BLaER1 treated with 17β-estradiol and CSF1 and Interleukin-3, amounts not matched to agents 10 nM and 100 nM (cell line): ENCODE measurements around the gene TMPRSS3.
A peak's percentile ranks its signal among the peaks of the same experiment; 100 is the strongest.

Experiments used
- H3K27ac ChIP-seq, 11 experiments: shearing (Covaris generic); formaldehyde crosslinking; 2 replicates each; pipeline ENCODE4 v1.8.1; 2022
- H3K27me3 ChIP-seq, 11 experiments: shearing (Covaris generic); formaldehyde crosslinking; 2 replicates each; pipeline ENCODE4 v1.8.1; 2022
- H3K36me3 ChIP-seq, 11 experiments: shearing (Covaris generic); formaldehyde crosslinking; 2 replicates each; pipeline ENCODE4 v1.8.1; 2022
- H3K4me1 ChIP-seq, 10 experiments: shearing (Covaris generic); formaldehyde crosslinking; 2 replicates each; pipeline ENCODE4 v1.8.1; 2022
- H3K4me2 ChIP-seq, 11 experiments: shearing (Covaris generic); formaldehyde crosslinking; 2 replicates each; pipeline ENCODE4 v1.8.1; 2022
- H3K4me3 ChIP-seq, 10 experiments: shearing (Covaris generic); formaldehyde crosslinking; 2 replicates each; pipeline ENCODE4 v1.8.1; 2022
- H3K9ac ChIP-seq, 11 experiments: shearing (Covaris generic); formaldehyde crosslinking; 2 replicates each; pipeline ENCODE4 v1.8.1; 2022
- H3K9me3 ChIP-seq, 11 experiments: shearing (Covaris generic); formaldehyde crosslinking; replicated peaks in 1 of 11; 2 replicates each; pipeline ENCODE4 v1.8.1; 2022
- H4K20me1 ChIP-seq, 11 experiments: shearing (Covaris generic); formaldehyde crosslinking; 2 replicates each; pipeline ENCODE4 v1.8.1; 2022
- Cebpa-rat ChIP-seq, 11 experiments: shearing (Covaris generic); IDR thresholded peaks; 2 replicates each; pipeline ENCODE4 v1.8.1; 2022

Gene TMPRSS3

DNA sequence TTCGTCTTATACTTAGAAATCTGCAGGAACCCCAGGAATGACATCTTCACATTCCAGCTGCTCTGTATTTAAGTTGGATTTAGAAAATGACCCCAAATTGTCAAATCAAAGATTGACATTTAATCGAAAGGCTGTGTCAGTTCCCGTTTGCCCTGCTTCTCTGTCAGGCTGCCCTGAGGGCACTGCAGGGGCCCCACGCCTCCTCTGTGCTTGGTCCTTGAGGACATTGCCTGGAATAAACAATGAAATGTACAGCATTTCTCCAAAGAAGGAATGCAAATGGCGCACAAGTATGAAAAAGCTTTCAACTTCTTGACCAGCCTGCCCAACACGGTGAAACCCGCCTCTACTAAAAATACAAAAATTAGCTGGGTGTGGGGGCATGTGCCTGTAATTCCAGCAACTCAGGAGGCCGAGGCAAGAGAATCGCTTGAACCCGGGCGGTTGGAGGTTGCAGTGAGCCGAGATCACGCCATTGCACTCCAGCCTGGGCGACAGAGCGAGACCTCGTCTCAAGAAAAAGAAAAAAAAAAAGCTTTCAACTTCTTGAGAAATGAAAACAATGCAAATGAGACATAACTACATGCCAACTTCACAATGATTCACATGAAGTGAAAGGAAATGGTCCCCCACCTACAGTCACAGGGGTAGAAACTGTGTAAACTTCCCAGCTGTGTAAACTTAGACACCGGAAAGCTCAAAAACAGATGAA lies 3.0 kb downstream of the TMPRSS3 start:
- Histone ChIP-seq H3K4me3 (no peak overlapping the region), H4K20me1 (no peaks in the 10 kb centered on the region), H3K27me3 (peaks cover 0 to 19% (median 0%) of the 10 kb centered on the region in 11 experiments; a peak in 4 of 22 replicates), H3K27ac (peak overlapping the region in 5 of 11 experiments; percentile 12 to 37 (median 24); a peak in 5 of 22 replicates), H3K4me2 (peak overlapping the region; percentile 56 to 86 (median 69)), H3K9me3 (no peaks in the 10 kb centered on the region), H3K4me1 (peaks cover 52 to 97% (median 78%) of the 10 kb centered on the region in 10 experiments), H3K36me3 (peaks cover 0 to 8% (median 0%) of the 10 kb centered on the region in 11 experiments; a peak in 1 of 22 replicates), H3K9ac (no peak overlapping the region; a peak in 1 of 22 replicates)
- no peak for TF ChIP-seq Cebpa-rat (IDR thresholded peaks at IDR 0.05)

DNA sequence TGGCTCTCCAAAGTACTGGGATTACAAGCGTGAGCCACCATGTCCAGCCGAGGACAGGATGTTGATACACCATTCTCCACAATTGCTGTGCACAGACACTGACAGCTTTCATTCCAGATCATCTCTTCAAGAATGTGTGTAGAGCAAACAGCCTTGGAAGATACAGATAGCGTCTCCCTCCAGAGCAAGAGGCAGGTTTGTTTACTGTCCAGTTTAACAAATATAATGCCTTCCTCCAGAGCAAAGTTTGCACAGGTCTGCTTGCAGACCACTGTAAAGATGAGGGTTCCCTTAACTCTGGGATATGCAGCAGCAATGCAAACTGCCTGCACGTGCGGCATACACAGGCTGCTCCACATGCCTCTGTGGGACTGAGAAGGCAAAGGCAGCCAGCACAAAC lies 4.6 kb downstream of the TMPRSS3 start:
- Histone ChIP-seq H3K9me3 (no peaks in the 10 kb centered on the region), H3K27me3 (peaks cover 0 to 4% (median 0%) of the 10 kb centered on the region in 11 experiments; a peak in 2 of 22 replicates), H3K4me1 (peaks cover 57 to 96% (median 76%) of the 10 kb centered on the region in 10 experiments), H3K4me2 (peak overlapping the region in 4 of 11 experiments; percentile 59 to 86 (median 78); a peak in 7 of 22 replicates), H3K36me3 (peaks cover 0 to 8% (median 0%) of the 10 kb centered on the region in 11 experiments; a peak in 1 of 22 replicates), H3K9ac (no peak overlapping the region), H3K4me3 (no peak overlapping the region), H3K27ac (no peak overlapping the region), H4K20me1 (no peaks in the 10 kb centered on the region)
- TF ChIP-seq Cebpa-rat (IDR thresholded peaks at IDR 0.05): no peak

DNA sequence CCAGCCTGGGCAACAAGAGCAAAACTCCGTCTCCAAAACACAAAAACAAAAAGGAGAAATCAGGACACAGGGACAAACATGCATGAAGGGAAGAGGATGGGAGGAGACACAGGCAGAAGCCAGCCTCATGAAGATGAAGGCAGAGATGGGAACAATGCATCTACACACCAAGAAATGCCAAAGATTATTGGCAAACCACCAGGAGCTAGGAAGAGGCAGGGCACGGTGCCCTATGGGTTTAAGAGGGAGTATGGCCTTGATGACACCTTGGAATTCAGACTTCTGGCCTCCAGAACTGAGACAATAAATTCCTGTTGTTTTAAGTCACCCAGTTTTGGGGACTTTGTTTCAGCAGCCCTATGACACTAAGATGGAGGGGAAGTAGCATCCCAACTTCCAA lies 5.2 kb downstream of the TMPRSS3 start:
- Histone ChIP-seq H3K4me1 (peaks cover 57 to 96% (median 76%) of the 10 kb centered on the region in 10 experiments), H3K9me3 (no peaks in the 10 kb centered on the region), H3K27ac (no peak overlapping the region), H3K4me2 (peak overlapping the region in 7 of 11 experiments; percentile 59 to 81 (median 68); a peak in 9 of 22 replicates), H3K9ac (no peak overlapping the region), H3K27me3 (no peaks in the 10 kb centered on the region; a peak in 1 of 22 replicates), H3K36me3 (peaks cover 0 to 8% (median 0%) of the 10 kb centered on the region in 11 experiments; a peak in 1 of 22 replicates), H3K4me3 (no peak overlapping the region), H4K20me1 (no peaks in the 10 kb centered on the region)
- TF ChIP-seq Cebpa-rat (IDR thresholded peaks at IDR 0.05): no peak

DNA sequence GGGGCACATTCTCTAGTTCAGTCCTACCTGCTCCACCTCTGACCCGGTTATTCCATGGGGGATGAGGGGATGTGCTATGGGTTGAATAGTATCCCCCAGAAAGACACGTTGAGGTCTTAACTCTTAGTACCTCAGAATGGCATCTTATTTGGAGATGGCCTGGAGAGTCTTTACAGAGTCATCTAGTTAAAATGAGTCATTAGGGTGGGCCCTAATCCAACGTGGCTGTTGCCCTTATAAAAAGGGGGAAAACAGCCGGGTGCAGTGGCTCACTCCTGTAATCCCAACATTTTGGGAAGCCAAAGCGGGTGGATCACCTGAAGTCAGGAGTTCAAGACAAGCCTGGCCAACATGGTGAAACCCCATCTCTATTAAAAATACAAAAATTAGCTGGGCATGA lies 5.7 kb downstream of the TMPRSS3 start:
- Histone ChIP-seq H3K4me1 (peaks cover 58 to 96% (median 76%) of the 10 kb centered on the region in 10 experiments), H3K27me3 (no peaks in the 10 kb centered on the region; a peak in 1 of 22 replicates), H3K27ac (no peak overlapping the region), H3K4me3 (no peak overlapping the region), H4K20me1 (no peaks in the 10 kb centered on the region), H3K4me2 (peak overlapping the region; percentile 59 to 81 (median 67)), H3K36me3 (peaks cover 0 to 8% (median 0%) of the 10 kb centered on the region in 11 experiments; a peak in 1 of 22 replicates), H3K9ac (no peak overlapping the region), H3K9me3 (no peaks in the 10 kb centered on the region)
- TF ChIP-seq Cebpa-rat (IDR thresholded peaks at IDR 0.05): no peak

DNA sequence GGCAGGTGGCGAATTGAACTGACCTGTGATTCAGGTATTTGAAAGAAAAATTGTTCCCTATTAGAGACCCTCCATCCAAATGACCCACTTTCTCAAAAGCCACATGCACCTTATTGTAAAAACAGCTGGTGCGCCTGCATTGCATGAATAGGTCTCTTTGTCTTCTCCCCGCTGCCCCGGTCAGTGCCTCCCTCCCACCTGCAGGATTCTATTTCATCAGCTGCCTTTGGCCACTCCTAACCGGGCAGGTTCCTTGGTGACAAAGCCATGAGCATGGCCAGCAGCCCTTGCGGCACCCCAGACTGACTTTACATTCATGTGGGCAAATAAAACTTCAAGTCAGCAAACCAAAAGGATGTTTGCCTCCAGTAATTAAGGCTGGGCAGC lies 6.4 kb downstream of the TMPRSS3 start:
- no peak overlapping the region for H3K9ac ChIP-seq
- H4K20me1 ChIP-seq: no peaks in the 10 kb centered on the region
- H3K36me3 ChIP-seq: peaks cover 0 to 8% (median 0%) of the 10 kb centered on the region in 11 experiments; a peak in 1 of 22 replicates
- peak overlapping the region; percentile 59 to 81 (median 67) for H3K4me2 ChIP-seq
- H3K27me3 ChIP-seq: no peaks in the 10 kb centered on the region; a peak in 1 of 22 replicates
- no peak for TF ChIP-seq Cebpa-rat (IDR thresholded peaks at IDR 0.05)
- H3K4me1 ChIP-seq: peaks cover 64 to 96% (median 75%) of the 10 kb centered on the region in 10 experiments
- H3K9me3 ChIP-seq: no peaks in the 10 kb centered on the region
- no peak overlapping the region for H3K4me3 ChIP-seq
- no peak overlapping the region for H3K27ac ChIP-seq

DNA sequence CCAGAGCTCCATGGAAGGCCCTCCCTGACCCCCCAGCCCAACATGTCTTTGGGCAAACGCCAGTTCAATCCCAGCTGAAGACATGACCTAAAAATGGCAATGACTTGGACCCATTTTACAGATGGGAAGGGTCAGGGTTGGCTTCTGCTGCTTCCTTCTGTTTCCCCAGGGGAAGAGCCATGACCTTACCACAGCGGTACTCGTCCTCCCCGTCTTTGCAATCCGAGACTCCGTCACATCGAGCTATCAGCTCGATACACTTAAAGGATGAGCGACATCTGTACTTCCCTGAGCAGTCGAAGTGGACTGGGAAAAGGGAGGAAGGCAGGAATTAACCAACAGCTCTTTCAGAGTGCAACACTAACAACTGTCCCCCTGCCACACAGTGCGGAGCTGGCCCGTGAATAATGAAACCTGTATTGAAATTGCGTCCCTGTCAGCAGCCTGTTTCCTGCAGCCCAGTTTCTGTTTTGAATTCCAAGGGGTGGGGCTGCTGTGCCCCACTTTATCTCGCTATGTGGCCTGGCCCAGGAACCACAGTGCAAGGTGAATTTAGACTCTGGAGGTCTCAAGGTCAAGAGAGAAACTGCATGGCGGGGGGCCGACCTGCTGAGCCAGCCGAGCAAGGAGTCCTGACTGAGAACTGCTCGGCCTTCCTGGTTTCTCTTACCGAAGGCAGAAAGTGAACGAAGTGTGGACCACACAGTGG lies 7.0 kb downstream of the TMPRSS3 start:
- Histone ChIP-seq H3K36me3 (peaks cover 0 to 8% (median 0%) of the 10 kb centered on the region in 11 experiments; a peak in 1 of 22 replicates), H3K9ac (no peak overlapping the region), H3K4me3 (no peak overlapping the region), H4K20me1 (no peaks in the 10 kb centered on the region), H3K4me2 (peak overlapping the region; percentile 59 to 81 (median 67)), H3K27ac (no peak overlapping the region), H3K4me1 (peaks cover 68 to 98% (median 80%) of the 10 kb centered on the region in 10 experiments), H3K27me3 (no peaks in the 10 kb centered on the region; a peak in 1 of 22 replicates), H3K9me3 (no peaks in the 10 kb centered on the region)
- TF ChIP-seq Cebpa-rat (IDR thresholded peaks at IDR 0.05): no peak

DNA sequence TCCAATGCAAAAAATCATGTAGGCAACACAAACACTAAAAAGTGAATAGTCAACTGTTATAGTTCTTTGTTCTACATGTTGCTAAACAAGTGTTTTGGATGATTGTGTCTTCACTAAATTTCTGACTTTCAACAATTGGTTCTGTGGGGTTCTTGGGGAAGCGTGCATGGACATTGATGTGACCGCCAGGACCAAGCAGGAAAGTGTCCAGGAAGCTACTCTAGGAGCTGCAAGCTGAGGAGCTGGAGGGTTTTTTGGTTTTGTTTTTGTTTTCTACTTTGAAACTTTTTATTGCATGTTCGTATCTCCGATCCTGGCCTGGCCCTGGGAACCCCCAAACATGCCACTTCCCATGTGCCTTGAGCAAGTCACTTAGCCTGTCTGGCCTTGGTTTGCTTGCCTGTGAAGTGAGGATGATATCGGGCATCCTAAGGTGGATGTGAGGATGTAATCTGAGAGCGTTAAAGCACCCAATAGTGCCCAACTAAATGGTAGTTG lies 8.0 kb downstream of the TMPRSS3 start:
- peaks cover 0 to 6% (median 5%) of the 10 kb centered on the region in 11 experiments; a peak in 13 of 22 replicates for H3K9me3 ChIP-seq
- no peak overlapping the region for H3K27ac ChIP-seq
- H3K27me3 ChIP-seq: no peaks in the 10 kb centered on the region
- no peak for TF ChIP-seq Cebpa-rat (IDR thresholded peaks at IDR 0.05)
- H3K4me3 ChIP-seq: no peak overlapping the region
- H3K4me2 ChIP-seq: peak overlapping the region; percentile 59 to 81 (median 69)
- peaks cover 71 to 100% (median 83%) of the 10 kb centered on the region in 10 experiments for H3K4me1 ChIP-seq
- peaks cover 0 to 8% (median 0%) of the 10 kb centered on the region in 11 experiments; a peak in 1 of 22 replicates for H3K36me3 ChIP-seq
- no peaks in the 10 kb centered on the region for H4K20me1 ChIP-seq
- H3K9ac ChIP-seq: no peak overlapping the region; a peak in 1 of 22 replicates

DNA sequence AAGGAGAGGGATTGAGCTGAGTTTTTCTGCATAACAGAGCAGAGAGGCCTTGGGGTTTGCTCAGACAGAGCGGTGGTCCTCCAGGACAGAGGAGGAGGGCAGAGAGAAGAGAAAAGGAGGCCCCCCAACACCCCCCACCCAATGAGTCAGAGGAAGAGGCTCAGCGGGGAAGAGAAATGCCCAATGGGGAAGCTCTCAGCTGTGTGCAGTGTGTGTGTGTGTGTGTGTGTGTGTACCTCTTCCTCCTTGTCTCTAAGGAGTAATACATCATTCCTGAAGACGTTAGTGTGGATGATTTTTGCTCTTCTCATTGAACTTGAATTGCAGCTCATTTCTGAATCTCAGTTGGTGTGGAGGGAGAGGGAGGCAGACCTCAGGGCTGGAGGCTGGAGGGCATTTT lies 8.7 kb downstream of the TMPRSS3 start:
- H3K27ac ChIP-seq: no peak overlapping the region
- H3K4me3 ChIP-seq: no peak overlapping the region
- peaks cover 73 to 98% (median 82%) of the 10 kb centered on the region in 10 experiments for H3K4me1 ChIP-seq
- no peaks in the 10 kb centered on the region for H4K20me1 ChIP-seq
- H3K4me2 ChIP-seq: peak overlapping the region; percentile 59 to 81 (median 69)
- H3K9me3 ChIP-seq: peaks cover 2 to 14% (median 12%) of the 10 kb centered on the region in 11 experiments
- H3K27me3 ChIP-seq: no peaks in the 10 kb centered on the region
- no peak for TF ChIP-seq Cebpa-rat (IDR thresholded peaks at IDR 0.05)
- H3K36me3 ChIP-seq: peaks cover 0 to 9% (median 0%) of the 10 kb centered on the region in 11 experiments; a peak in 4 of 22 replicates
- H3K9ac ChIP-seq: no peak overlapping the region; a peak in 1 of 22 replicates
